Stimulated activated CD4-positive, alpha-beta T cell treated with anti-CD3 and anti-CD28 coated beads, TNF-alpha, amount 100 ng/mL, for 4 hours (primary cell): Measurements from ENCODE around the gene MARCHF2.

Source experiments
- DNase-seq, 3 experiments: peaks; one replicate each; pipeline ENCODE4 v3.0.0-alpha.2; 2020; ENCODE audit warnings: low read depth in 3 of 3

Gene MARCHF2

DNA sequence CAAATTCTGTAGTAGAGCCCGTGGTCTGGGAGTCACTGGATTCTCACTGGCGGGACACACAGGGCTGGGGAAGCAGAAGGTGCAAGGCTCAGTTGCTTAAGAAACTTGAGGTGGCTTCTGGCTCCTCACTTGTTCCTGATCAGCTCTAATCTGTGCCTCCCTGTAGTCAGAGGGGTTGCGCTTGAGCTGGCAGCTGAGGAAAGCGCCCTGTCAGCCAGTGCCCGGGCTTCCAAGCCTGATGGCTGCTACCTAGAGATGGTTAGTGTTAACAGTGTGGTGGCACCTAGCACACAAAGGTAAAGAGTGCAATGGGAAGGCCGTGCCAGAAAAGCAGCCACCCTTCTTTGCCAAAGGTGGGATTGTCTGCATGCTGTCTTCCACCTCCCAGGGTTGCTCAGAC lies 40.5 kb downstream of the MARCHF2 start:
- no peak for DNase-seq

DNA sequence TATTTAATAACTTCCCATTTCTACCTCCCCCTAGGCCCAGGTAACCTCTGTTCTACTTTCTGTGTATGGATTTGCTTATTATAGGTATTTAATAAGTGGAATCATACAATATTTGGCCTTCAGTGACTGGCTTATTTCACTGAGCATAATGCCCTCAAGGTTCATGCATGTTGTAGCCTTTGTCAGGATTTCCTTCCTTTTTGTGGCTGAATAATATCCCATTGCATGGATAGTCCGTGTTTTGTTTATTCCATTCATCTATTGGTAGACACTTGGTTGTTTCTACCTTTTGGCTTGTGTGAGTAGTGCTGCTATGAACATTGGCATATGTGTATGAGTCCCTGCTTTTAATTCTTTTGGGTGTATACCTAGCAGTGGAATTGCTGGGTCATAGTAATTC lies 41.1 kb downstream of the MARCHF2 start:
- no peak for DNase-seq

DNA sequence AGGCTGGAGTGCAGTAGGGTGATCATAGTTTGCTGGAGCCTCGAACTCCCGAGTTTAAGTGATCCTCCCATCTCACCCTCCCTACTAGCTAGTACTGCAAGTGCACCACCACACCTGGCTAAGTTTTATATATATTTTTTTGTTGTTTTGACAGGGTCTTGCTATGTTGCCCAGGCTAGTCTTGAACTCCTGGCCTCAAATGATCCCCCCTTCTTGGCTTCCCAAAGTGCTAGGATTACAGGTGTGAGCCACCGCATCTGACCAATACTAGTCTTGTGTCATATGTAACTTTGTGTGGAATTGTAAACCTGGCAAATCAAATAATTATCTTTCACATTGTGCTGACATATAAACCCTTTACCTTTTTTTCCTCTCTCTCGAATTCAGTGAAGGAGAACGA lies 41.9 kb downstream of the MARCHF2 start:
- no peak for DNase-seq

DNA sequence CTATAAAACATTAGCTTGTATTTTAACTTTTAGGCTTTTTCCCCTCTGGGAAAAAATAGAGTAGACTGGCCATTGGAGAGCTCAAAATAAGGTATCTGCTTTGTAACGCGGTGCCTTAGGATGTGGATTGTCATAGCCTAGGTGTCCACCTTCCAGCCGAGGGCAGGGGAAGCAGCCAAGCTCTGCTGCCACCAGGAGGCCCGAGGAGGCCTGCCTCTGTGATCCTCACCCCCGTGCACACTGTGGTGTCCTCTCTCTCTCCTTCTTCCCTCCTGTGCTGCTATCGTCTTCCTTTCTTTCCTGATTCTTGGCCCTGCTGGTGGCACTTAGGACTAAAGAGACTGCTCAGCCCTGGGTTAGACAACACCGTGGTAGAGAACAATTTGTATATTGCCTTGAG lies 43.0 kb downstream of the MARCHF2 start:
- DNase-seq = no peak

DNA sequence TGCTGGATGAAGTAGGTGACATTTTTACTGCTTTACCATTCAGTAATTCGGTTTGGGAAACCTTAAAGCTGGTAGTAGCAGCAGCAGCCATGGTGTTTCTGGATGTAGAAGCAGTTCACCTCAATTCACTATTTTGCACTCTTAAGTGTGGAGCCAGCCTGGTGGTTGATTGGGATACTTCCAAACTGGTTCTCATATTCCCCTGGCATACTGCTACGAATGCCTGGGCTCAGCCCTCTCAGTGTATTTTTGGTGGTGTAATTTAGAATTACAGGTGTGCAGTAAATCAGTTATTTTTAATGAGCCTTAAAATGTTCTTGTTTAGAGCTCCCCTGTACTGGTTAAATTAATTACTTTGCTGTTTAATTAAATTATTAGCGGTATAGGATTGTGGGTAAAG lies 44.1 kb downstream of the MARCHF2 start:
- DNase-seq = no peak

DNA sequence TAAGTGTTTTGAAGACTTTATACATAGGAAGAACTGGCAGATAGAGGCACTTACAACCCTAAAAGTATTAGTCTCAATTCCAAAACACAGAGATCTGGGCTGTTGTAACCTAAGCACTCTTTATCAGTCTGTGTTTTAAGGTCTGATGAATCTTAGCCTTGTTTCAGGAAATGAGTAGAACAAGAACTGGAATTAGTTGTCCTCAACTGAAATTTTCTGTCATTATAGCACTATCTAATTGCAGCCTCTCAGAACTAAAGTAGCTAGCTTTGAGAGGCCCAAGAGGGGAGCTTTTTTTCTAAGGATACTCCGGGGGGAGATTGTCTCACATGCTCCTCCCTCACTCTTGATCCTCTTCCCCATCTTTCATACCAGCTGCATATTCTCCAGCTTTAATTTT lies 44.7 kb downstream of the MARCHF2 start:
- DNase-seq = no peak

DNA sequence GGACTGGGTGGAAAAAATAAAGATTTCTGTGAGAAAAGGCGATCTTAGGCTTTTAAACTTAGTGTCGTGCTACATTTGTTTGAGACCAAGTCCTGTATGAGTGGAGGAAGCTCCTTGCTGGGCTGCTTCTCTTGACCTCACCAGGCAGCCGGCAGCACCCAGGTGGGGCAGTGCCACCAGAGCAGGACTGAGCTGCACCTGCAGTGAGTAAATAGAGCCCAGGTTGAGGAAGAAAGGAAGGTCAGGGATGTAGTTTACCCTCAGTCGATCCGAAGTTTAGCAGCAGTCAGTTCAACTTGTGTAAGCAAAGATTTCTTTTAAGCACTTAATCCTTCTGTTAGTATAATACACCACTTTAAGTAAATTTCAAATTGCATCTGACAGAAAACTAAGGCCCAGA lies 45.3 kb downstream of the MARCHF2 start:
- no peak for DNase-seq

DNA sequence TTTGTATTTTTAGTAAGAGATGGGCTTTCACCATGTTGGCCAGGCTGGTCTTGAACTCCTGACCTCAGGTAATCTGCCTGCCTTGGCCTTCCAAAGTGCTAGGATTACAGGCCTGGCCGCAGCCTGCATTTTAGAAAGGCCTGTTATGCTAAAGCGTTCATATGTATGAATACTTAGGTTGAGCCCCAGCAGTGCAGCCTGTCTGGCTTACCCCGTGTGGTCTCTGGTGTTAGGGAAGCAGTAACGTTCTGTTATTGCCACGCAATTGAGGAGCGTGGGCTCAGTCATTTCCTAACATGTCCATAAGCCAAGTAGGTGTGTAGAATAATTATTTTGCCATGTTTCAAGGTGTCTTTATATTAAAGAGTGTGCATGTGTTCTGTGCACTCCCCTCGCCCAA lies 46.0 kb downstream of the MARCHF2 start:
- no peak for DNase-seq

DNA sequence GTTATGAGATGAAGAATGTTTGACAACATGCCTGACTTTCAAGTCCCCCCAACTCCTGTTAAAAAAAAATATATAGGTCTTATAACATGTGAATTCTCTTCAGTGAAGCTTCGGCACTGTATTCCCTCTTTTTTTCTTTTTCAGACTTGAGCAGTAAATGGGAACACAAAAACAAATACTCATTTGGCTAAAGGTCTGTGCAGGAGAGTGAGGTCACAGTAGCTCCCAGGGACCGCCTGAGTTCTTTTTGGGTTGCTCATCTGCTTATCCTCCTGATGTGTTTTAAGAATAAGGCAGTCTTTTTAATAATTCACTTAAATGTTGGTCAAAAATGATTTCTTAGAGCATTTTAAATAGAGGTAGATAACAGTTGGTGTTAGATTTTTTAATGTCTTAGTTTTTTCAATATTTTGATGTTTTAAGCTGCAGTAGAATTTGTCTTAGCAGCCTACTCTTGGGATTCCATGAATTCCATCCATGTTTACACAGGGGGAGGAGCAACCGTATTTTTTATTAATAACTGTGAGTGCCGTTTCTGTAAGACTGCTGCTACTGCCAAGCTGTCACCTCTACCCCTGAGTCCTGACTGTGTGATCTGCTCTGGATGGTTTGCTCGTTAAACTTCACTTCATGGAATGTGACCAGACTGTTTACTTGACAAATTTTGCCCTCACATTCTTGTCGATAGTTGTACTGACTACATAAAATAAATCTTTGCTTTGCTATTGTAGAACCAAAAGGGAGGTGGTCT lies 46.6 kb downstream of the MARCHF2 start:
- DNase-seq = no peak

DNA sequence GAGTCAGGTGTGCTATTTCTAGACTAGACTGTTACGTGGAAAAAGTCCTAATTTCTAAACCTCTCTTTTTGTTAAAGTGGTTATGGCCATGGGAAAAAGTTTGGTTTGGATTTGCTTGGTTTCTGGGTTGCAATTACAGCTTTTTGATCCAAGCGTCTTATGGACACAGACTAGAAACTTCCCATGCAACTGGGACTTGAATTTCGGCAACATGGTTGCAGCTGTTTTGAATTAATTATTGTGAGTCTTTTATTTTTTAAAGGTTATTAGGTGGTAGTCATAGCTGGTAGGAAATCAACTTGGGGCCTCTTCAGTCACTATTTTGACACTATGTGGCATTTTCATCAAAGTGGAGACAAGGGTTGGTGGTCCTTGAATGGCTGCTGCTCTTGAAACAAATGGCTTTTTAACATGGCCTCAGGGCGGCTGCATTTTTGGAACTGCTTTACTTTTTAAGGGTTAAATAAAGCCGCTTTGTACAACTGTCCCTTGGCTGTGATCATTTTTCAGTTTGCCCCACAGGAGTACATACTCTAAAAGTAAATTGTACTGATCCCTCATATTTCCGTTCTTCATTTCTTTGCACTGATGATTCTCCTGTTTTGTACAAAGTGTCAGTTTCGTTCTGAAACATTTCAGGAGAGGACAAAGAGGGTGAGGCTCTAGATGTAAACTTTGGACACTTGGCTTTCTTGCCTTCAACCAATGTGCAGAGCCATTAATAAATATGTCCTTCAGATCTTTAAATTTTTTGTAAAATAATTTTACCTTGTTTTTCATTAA lies 47.6 kb downstream of the MARCHF2 start:
- DNase-seq = no peak

DNA sequence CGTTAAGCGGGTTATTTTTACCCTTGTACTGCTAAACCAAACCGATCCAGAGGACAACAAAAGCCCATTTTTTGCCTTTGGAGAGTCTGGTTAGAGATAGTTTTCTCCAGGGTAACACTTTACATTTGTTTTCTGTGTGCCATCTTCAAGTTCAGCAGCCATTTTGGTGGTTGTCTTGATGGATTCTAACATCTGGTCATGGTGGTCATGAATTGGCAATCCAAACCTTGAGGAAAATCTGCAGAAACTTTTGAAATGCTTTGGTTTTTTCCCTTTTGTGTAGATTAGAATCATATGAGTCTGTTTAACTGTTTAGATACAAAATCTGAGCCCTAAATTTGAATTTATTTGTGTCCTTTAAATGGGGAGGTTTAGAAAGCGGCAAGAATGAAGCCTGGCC lies 48.3 kb downstream of the MARCHF2 start:
- DNase-seq = no peak

DNA sequence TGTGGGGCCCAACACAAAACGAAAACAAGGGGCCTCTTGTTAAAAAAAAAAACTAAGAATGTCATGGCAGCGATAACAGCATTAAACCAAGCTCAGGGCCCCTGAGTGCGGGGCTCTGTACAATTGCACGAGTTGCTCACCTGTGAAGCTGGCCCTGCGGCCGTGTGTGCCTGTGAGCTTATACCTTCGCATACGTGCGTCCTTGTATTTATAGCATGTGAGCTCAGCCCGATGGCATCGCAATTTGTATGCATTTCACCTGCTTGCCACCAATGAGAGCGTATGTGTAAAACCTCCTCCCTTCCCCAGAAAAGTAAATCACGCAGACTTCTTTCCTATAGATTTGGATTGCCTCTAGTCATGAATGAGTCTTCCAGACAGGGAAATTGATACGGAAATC lies 48.8 kb downstream of the MARCHF2 start:
- DNase-seq = no peak

DNA sequence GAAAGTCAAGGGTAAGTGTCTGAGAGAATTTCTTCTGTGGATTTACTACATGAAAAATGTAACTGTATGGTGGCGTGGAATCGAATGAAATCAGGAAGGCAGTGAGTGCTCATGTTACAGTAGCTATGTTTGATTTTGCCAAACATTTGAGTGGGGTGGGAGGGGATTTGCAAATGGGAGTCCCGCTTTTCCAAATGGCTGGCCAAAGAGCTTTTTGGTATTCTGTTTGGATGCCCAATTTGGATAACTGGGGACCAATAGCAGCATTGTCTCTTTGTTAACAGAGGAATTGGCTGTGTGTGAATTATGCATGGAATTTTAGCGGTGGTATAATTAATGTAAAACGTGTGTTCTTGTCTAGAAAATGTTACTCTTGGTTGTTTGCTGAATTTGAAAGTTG lies 49.5 kb downstream of the MARCHF2 start:
- DNase-seq = no peak

DNA sequence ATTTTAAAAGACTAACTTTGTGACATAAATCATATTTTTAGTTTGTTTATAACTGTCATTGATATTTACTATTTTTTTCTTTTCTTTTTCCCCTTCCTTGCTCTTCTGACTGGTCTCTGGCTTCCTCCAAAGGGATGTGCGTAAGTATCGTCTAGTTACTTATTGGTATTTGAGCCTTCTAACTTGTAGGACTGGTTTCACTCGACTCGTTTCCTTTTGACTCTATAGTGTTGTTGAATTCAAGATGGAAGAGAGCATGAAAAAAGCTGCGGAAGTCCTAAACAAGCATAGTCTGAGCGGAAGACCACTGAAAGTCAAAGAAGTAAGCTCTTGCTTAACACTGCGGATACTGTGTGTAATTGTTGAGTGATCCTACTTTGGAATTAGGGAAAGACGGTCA lies 50.3 kb downstream of the MARCHF2 start:
- DNase-seq = no peak

DNA sequence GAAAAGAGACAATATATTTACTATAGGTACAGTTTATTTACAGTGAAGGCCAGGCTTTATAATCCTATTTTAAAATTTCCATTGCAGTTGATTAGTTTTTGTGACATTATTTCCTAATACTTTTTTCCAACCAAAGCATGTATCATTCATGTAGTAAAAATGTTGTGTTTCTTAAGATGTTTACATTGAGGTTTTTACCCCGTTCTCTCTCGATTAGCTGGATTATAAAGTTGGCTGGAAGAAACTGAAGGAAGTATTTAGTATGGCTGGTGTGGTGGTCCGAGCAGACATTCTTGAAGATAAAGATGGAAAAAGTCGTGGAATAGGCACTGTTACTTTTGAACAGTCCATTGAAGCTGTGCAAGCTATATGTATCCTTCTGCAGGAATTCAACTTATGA lies 52.9 kb downstream of the MARCHF2 start:
- DNase-seq = no peak

DNA sequence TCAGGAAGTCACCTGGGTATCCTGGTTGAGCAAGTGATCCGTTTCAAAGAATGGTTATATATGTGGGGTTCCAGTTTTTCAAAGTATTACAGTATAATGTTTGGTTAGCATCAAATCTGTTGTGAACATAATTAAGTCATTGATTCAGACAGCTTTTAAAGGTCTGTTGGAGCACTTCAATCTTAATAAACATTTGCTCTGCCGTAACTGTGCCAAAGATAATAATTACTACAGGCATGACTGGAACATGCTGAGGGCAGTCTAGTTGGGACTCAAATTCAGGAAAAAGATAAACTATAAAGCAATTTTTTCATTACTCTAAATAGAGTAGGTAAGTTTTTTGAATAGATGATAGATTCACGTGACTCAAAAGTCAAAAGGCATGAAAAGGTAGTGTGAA lies 55.0 kb downstream of the MARCHF2 start:
- DNase-seq = no peak

DNA sequence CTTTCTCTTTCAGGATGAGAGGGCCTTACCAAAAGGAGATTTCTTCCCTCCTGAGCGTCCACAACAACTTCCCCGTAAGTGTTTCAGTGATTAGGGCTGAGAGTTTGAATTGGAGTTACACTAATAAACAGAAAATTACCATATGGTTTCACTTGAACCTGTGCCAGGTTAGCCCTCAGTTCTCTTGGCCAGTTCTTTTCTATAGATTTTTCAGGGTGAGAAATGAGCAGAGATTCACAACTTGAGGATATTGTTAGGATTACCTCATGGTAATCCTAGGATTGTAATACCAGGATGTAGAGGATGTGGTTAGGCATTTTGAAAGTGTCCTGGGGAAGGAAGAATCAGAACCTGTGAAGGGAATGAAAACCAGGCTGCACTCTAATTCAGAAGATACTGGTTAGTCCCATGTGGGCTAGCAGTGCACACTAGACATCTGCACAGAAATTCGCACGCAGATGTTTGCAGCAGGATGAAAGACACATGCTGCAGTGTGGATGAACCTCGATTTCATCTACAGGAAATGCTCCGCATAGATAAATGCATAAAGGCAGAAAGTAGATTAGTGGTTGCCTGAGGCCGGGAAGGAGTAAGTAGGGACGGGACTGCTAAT lies 55.8 kb downstream of the MARCHF2 start:
- no peak for DNase-seq

DNA sequence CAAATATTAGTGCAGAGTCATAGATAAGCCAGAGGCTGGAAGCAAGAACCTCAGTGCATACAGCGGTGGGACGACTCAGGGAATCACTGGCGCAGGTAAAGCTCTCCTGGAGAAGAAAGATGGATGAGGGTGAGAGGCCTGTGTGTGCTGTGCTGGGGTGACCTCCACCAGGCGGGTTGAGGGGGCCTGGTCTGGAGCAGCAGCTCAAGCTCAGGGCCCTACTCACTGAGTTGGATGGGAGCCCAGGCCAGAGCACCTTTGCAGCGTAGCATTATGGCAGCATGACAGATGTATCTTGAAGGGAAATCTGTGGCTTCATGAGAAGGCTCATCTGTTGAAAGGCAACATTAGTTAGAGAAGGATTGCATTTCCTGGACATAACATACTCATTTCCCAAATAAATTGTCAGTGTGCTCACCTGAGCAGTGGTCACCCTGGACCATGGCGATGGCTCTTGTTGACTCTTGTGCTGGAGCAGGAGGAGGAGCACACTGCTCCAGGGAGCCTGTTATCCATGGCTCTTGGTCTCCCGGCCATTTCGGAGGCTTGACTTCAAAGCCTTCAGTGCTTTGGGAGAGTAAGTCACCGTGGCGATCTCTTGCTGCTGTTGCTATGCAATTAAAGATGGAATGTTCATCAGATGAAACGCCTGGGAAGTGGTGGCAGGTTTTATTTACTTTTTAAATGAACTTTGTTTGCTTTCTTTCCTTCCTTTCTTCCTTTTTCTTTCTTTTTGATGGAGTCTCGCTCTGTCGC lies 56.7 kb downstream of the MARCHF2 start:
- DNase-seq = no peak

DNA sequence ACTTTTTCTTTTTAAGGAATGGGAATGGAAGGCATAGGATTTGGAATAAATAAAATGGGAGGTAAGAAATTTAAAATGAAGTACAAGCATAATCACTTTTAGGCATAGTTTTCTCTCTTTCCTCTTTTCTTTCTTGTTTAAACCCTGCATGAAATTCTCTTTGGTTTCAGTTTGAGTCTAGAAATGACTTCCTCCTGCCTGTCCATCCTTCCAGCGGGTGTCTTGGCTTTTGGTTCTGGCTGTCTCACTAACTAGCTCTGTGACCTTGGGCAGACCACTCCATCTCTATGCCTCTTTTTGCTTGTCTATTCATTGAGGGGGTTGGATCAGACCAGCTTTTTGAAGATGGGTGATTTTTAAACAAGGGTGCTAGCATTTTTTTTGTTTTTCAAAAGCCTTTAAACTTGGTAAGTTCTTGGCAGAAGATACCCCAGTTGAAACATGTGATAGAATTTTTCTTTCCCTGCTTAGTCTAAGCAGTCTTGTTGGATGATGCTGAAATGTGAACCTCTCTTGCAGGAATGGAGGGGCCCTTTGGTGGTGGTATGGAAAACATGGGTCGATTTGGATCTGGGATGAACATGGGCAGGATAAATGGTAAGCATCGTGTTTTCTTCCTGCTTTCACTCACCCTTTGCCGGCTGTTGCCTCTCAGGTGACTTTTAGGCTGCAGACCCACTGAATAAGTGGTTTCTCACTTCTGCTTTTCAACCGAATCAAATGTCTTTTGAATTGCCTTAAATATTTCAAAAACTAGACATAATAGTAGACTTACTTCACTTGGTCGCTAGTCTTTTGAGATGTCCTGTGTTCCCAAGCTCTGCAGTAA lies 60.8 kb downstream of the MARCHF2 start:
- no peak for DNase-seq

DNA sequence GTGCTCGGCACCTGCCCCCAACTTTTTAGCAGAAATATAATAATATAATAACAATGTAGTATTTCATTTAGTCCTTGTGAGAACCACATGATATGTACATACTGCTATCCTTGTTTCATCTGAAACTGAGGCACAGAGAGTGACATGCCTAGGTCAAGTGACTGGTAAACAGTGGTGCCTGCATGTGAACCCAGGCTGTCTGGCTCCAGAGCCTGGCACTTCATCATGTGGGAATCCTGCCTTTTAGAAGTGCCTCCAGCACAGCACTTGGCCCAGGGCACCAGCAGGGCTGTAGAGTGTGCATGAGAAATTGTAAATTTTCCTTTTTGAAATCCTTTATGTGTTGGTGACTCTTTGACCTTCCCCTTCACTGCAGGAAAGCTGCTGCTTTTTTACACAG lies 61.9 kb downstream of the MARCHF2 start:
- no peak for DNase-seq

DNA sequence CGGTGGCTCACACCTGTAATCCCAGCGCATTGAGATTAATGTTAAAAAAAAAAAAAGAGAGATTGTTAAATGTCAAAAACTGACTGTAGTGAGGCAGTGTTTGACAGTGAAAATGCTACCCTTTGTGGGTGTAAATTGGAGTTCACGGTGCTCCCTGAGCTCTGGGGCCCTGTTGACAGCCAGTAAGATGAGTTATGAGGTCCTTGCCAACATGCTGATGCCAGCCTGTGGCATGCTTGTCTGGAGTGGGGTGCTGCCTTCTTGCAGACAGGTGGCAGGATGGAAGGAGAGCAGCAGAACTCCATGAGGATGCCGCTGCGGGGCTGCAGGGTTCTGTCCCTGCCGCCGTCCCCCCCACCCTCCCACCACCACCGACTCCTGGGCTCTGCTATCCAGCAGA lies 63.4 kb downstream of the MARCHF2 start:
- DNase-seq = no peak
